Measurements from ENCODE around the gene ONECUT3. TPM values are rescaled to one million over a fixed set of nuclear protein-coding genes. Genes with fewer than 3 reads are reported as not detected.

ONECUT3 gene
- total and polyA plus RNA-seq, 10 of the 15 experiments (the other 5 are each of a cell fraction or from before 2014, with no cell fraction given): not detected

- no peak for TF ChIP-seq ZNF687 (IDR thresholded peaks at IDR 0.05)
These were observed 1.8 kb upstream of the ONECUT3 start (continued) for GRCh38 chr19:1751367-1752008.

- ATAC-seq (no peak), DNase-seq (ENCODE audit: low read depth, low spot score) (no peak), FAIRE-seq (no peak)
- Histone ChIP-seq H3K27ac (ENCODE audit: control insufficient read depth, insufficient read depth) (no peak overlapping the region), H3K9me3 (replicated peaks; ENCODE audit: control insufficient read depth, insufficient read depth, low read length) (no peaks in the 10 kb centered on the region; the same call in 2 of the 3 replicates), H3K36me3 (ENCODE audit: control insufficient read depth in 2 of 2, insufficient read depth in 2 of 2, low read length in 1 of 2) (no peaks in the 10 kb centered on the region), H3K4me3 (no peak overlapping the region), H3K9ac (ENCODE audit: control insufficient read depth, insufficient read depth, low read length) (no peak overlapping the region), H3K27me3 (replicated peaks in 1 of 2; ENCODE audit: control insufficient read depth in 2 of 2, insufficient read depth in 2 of 2, low read length in 1 of 2) (peaks cover 19 to 30% of the 10 kb centered on the region in 2 experiments), H2AFZ (ENCODE audit: control insufficient read depth, low read depth, low read length) (no peak overlapping the region), H4K20me1 (ENCODE audit: control insufficient read depth, insufficient read depth) (no peaks in the 10 kb centered on the region), H3K79me2 (ENCODE audit: control insufficient read depth, insufficient read depth, low read length) (no peaks in the 10 kb centered on the region), H3K4me1 (ENCODE audit: control insufficient read depth, insufficient read depth, low read length) (peaks cover 12% of the 10 kb centered on the region), H3K4me2 (ENCODE audit: control insufficient read depth, insufficient read depth) (no peak overlapping the region)
- TF ChIP-seq CUX1 (IDR thresholded peaks at IDR 0.05; ENCODE audit: insufficient replicate concordance, low read depth, low read length) (no peak), NFYB (IDR thresholded peaks at IDR 0.05; ENCODE audit: insufficient read depth, low read depth, low read length) (no peak), SP1 (IDR thresholded peaks at IDR 0.05; ENCODE audit: low read depth, low read length) (no peak), DPF2 (IDR thresholded peaks at IDR 0.05) (no peak), JUNB (IDR thresholded peaks at IDR 0.05) (no peak), POLR2AphosphoS5 (IDR thresholded peaks at IDR 0.05; ENCODE audit: low read length) (no peak), MTA2 (IDR thresholded peaks at IDR 0.05; ENCODE audit: low read depth) (no peak)
- intact Hi-C loops (cut with micrococcal nuclease; ENCODE audit: unreplicated experiment) (no loop called here), in situ Hi-C loops (cut with MboI) (no loop called here)
- ChIA-PET RAD21 (ENCODE audit: unreplicated experiment) (no interaction called here), SMC1A (ENCODE audit: uncharacterized antibody, unreplicated experiment) (no interaction called here), POLR2A (no interaction called here), CTCF (no interaction called here)
- BruUV-seq (replicated peaks): no TSS peak
- WGBS (ENCODE audit: insufficient coverage, insufficient replicate concordance, low lambda C conversion rate, missing lambda C conversion rate): under 1% methylated on average over 14 of the region's 16 CpGs
These were observed 1.1 kb upstream of the ONECUT3 start for GRCh38 chr19:1752009-1752756.
